ENCODE data around the gene SLFN11.
"Not testable (repeated sequence)": the region's sequence is repeated elsewhere in the genome, so short reads cannot be mapped to it uniquely, and the experiment has no call there.

SLFN11 gene

GRCh38 chr17:35404360-35404759 lies 30.9 kb upstream of the SLFN11 start:
- H3K4me2 ChIP-seq (ENCODE audit: low read length, poor library complexity, severe bottlenecking) = no peak overlapping the region
- no peak overlapping the region for H3K23ac ChIP-seq (ENCODE audit: low read length in 2 of 2)

GRCh38 chr17:35393783-35394182 lies 20.4 kb upstream of the SLFN11 start:
- H3K4ac ChIP-seq (ENCODE audit: low read depth in 1 of 2, low read length in 2 of 2); H3K18ac ChIP-seq (ENCODE audit: low read depth in 1 of 2, low read length in 2 of 2); H2AFZ ChIP-seq (ENCODE audit: low read depth, low read length); H4K8ac ChIP-seq (ENCODE audit: low read length); H3K9me3 ChIP-seq (ENCODE audit: control insufficient read depth, low read length); H2BK5ac ChIP-seq (ENCODE audit: low read depth, low read length, poor library complexity, severe bottlenecking); H3K14ac ChIP-seq (ENCODE audit: low read length in 2 of 2); H3K36me3 ChIP-seq (ENCODE audit: control insufficient read depth in 1 of 2, insufficient read depth in 2 of 2, low read depth in 1 of 2, low read length in 2 of 2); H3K4me2 ChIP-seq (ENCODE audit: low read length, poor library complexity, severe bottlenecking); H2BK120ac ChIP-seq (ENCODE audit: low read depth, low read length); H3K4me3 ChIP-seq (ENCODE audit: insufficient read depth in 1 of 2, low read depth in 1 of 2, low read length in 2 of 2); H3K23ac ChIP-seq (ENCODE audit: low read length in 2 of 2); H2AK5ac ChIP-seq (ENCODE audit: low read length, severe bottlenecking); H2BK15ac ChIP-seq (ENCODE audit: low read depth, poor library complexity, severe bottlenecking); H3K4me1 ChIP-seq (ENCODE audit: control insufficient read depth, insufficient read depth, low read depth, low read length); H3K9ac ChIP-seq (ENCODE audit: low read length); H3K27ac ChIP-seq (ENCODE audit: low read length, poor library complexity, severe bottlenecking); H4K91ac ChIP-seq (ENCODE audit: low read length); DNase-seq; H3K79me1 ChIP-seq (replicated peaks; ENCODE audit: low read length, poor library complexity, severe bottlenecking); H2BK12ac ChIP-seq (ENCODE audit: low read length in 2 of 2); H3K27me3 ChIP-seq (ENCODE audit: control insufficient read depth in 1 of 2, insufficient read depth in 1 of 2, low read length in 2 of 2): not testable (repeated sequence)
- WGBS = 87% methylated on average over 13 of the region's 13 CpGs

More at GRCh38 chr17:35404360-35404759, 30.9 kb upstream of the SLFN11 start:
- H4K8ac ChIP-seq (ENCODE audit: low read length) = no peak overlapping the region
- H2AFZ ChIP-seq (ENCODE audit: low read depth, low read length) = no peak overlapping the region
- H3K18ac ChIP-seq (ENCODE audit: low read depth in 1 of 2, low read length in 2 of 2) = no peak overlapping the region
- H3K9me3 ChIP-seq (ENCODE audit: control insufficient read depth, low read length) = no peaks in the 10 kb centered on the region
- H3K14ac ChIP-seq (ENCODE audit: low read length in 2 of 2) = no peak overlapping the region
- no peaks in the 10 kb centered on the region for H3K27me3 ChIP-seq (ENCODE audit: control insufficient read depth in 1 of 2, insufficient read depth in 1 of 2, low read length in 2 of 2)
- H2BK15ac ChIP-seq (ENCODE audit: low read depth, poor library complexity, severe bottlenecking) = no peak overlapping the region
- DNase-seq = no peak
- no peak overlapping the region for H3K4me3 ChIP-seq (ENCODE audit: insufficient read depth in 1 of 2, low read depth in 1 of 2, low read length in 2 of 2)
- no peak overlapping the region for H2BK120ac ChIP-seq (ENCODE audit: low read depth, low read length)
- no peaks in the 10 kb centered on the region for H3K4me1 ChIP-seq (ENCODE audit: control insufficient read depth, insufficient read depth, low read depth, low read length)
- peaks cover 17 to 26% of the 10 kb centered on the region in 2 experiments for H3K36me3 ChIP-seq (ENCODE audit: control insufficient read depth in 1 of 2, insufficient read depth in 2 of 2, low read depth in 1 of 2, low read length in 2 of 2)
- no peak overlapping the region for H2BK5ac ChIP-seq (ENCODE audit: low read depth, low read length, poor library complexity, severe bottlenecking)
- peaks cover 8% of the 10 kb centered on the region for H3K79me1 ChIP-seq (replicated peaks; ENCODE audit: low read length, poor library complexity, severe bottlenecking)
- H3K4ac ChIP-seq (ENCODE audit: low read depth in 1 of 2, low read length in 2 of 2) = no peak overlapping the region
- H2BK12ac ChIP-seq (ENCODE audit: low read length in 2 of 2) = no peak overlapping the region
- H3K27ac ChIP-seq (ENCODE audit: low read length, poor library complexity, severe bottlenecking) = no peak overlapping the region
- H4K91ac ChIP-seq (ENCODE audit: low read length) = no peak overlapping the region
- 100% methylated on average over 1 of the region's 1 CpG for WGBS
- H2AK5ac ChIP-seq (ENCODE audit: low read length, severe bottlenecking) = no peak overlapping the region
- no peak overlapping the region for H3K9ac ChIP-seq (ENCODE audit: low read length)

- Histone ChIP-seq H3K18ac (ENCODE audit: low read depth in 1 of 2, low read length in 2 of 2) (no peak overlapping the region), H2BK5ac (ENCODE audit: low read depth, low read length, poor library complexity, severe bottlenecking) (no peak overlapping the region)
Observed at GRCh38 chr17:35390663-35391062, 17.2 kb upstream of the SLFN11 start.

GRCh38 chr17:35390156-35390555 lies 16.7 kb upstream of the SLFN11 start:
- no peak overlapping the region for H3K4me2 ChIP-seq (ENCODE audit: low read length, poor library complexity, severe bottlenecking)
- no peak overlapping the region for H2AK5ac ChIP-seq (ENCODE audit: low read length, severe bottlenecking)
- H2BK12ac ChIP-seq (ENCODE audit: low read length in 2 of 2) = no peak overlapping the region
- H3K9ac ChIP-seq (ENCODE audit: low read length) = no peak overlapping the region
- no peaks in the 10 kb centered on the region for H3K4me1 ChIP-seq (ENCODE audit: control insufficient read depth, insufficient read depth, low read depth, low read length)
- H2BK120ac ChIP-seq (ENCODE audit: low read depth, low read length) = no peak overlapping the region
- peaks cover 0 to 5% of the 10 kb centered on the region in 2 experiments for H3K27me3 ChIP-seq (ENCODE audit: control insufficient read depth in 1 of 2, insufficient read depth in 1 of 2, low read length in 2 of 2)
- H4K91ac ChIP-seq (ENCODE audit: low read length) = no peak overlapping the region
- no peak overlapping the region for H3K23ac ChIP-seq (ENCODE audit: low read length in 2 of 2)
- no peak overlapping the region for H3K27ac ChIP-seq (ENCODE audit: low read length, poor library complexity, severe bottlenecking)
- no peak overlapping the region for H4K8ac ChIP-seq (ENCODE audit: low read length)
- no peak for DNase-seq
- H3K4ac ChIP-seq (ENCODE audit: low read depth in 1 of 2, low read length in 2 of 2) = no peak overlapping the region
- WGBS = 58% methylated on average over 2 of the region's 2 CpGs
- no peaks in the 10 kb centered on the region for H3K36me3 ChIP-seq (ENCODE audit: control insufficient read depth in 1 of 2, insufficient read depth in 2 of 2, low read depth in 1 of 2, low read length in 2 of 2)
- H3K4me3 ChIP-seq (ENCODE audit: insufficient read depth in 1 of 2, low read depth in 1 of 2, low read length in 2 of 2) = no peak overlapping the region
- no peak overlapping the region for H2BK5ac ChIP-seq (ENCODE audit: low read depth, low read length, poor library complexity, severe bottlenecking)
- H3K18ac ChIP-seq (ENCODE audit: low read depth in 1 of 2, low read length in 2 of 2) = no peak overlapping the region
- H3K79me1 ChIP-seq (replicated peaks; ENCODE audit: low read length, poor library complexity, severe bottlenecking) = no peaks in the 10 kb centered on the region
- no peak overlapping the region for H3K14ac ChIP-seq (ENCODE audit: low read length in 2 of 2)
- no peak overlapping the region for H2AFZ ChIP-seq (ENCODE audit: low read depth, low read length)
- H2BK15ac ChIP-seq (ENCODE audit: low read depth, poor library complexity, severe bottlenecking) = no peak overlapping the region
- no peaks in the 10 kb centered on the region for H3K9me3 ChIP-seq (ENCODE audit: control insufficient read depth, low read length)

More at GRCh38 chr17:35390663-35391062, 17.2 kb upstream of the SLFN11 start:
- no peak overlapping the region for H3K27ac ChIP-seq (ENCODE audit: low read length, poor library complexity, severe bottlenecking)
- no peak overlapping the region for H4K8ac ChIP-seq (ENCODE audit: low read length)
- H3K36me3 ChIP-seq (ENCODE audit: control insufficient read depth in 1 of 2, insufficient read depth in 2 of 2, low read depth in 1 of 2, low read length in 2 of 2) = no peaks in the 10 kb centered on the region
- H3K9ac ChIP-seq (ENCODE audit: low read length) = no peak overlapping the region
- no peak overlapping the region for H3K14ac ChIP-seq (ENCODE audit: low read length in 2 of 2)
- H4K91ac ChIP-seq (ENCODE audit: low read length) = no peak overlapping the region
- no peak overlapping the region for H3K4me3 ChIP-seq (ENCODE audit: insufficient read depth in 1 of 2, low read depth in 1 of 2, low read length in 2 of 2)
- no peaks in the 10 kb centered on the region for H3K9me3 ChIP-seq (ENCODE audit: control insufficient read depth, low read length)
- no peaks in the 10 kb centered on the region for H3K79me1 ChIP-seq (replicated peaks; ENCODE audit: low read length, poor library complexity, severe bottlenecking)
- no peak overlapping the region for H2BK12ac ChIP-seq (ENCODE audit: low read length in 2 of 2)
- no peaks in the 10 kb centered on the region for H3K4me1 ChIP-seq (ENCODE audit: control insufficient read depth, insufficient read depth, low read depth, low read length)
- H2AK5ac ChIP-seq (ENCODE audit: low read length, severe bottlenecking) = no peak overlapping the region
- no peak overlapping the region for H2AFZ ChIP-seq (ENCODE audit: low read depth, low read length)
- H2BK120ac ChIP-seq (ENCODE audit: low read depth, low read length) = no peak overlapping the region
- no peak overlapping the region for H3K4ac ChIP-seq (ENCODE audit: low read depth in 1 of 2, low read length in 2 of 2)
- peaks cover 0 to 5% of the 10 kb centered on the region in 2 experiments for H3K27me3 ChIP-seq (ENCODE audit: control insufficient read depth in 1 of 2, insufficient read depth in 1 of 2, low read length in 2 of 2)
- H3K23ac ChIP-seq (ENCODE audit: low read length in 2 of 2) = no peak overlapping the region
- 79% methylated on average over 2 of the region's 2 CpGs for WGBS
- H3K4me2 ChIP-seq (ENCODE audit: low read length, poor library complexity, severe bottlenecking) = no peak overlapping the region
- no peak overlapping the region for H2BK15ac ChIP-seq (ENCODE audit: low read depth, poor library complexity, severe bottlenecking)
- DNase-seq = no peak
